NCI-H2196 treated with DMSO at 0.1 percent for 48 hours (cell line): ENCODE results near the gene MBNL1.

Source experiments
- DNase-seq: peaks from one replicate; lab custom pipeline; 2025; ENCODE audit not compliant: unreplicated experiment; lab: John Stamatoyannopoulos, UW

The MBNL1 gene

GRCh38 chr3:152271501-152272236, 2.9 kb downstream of the MBNL1 start:
- no peak for DNase-seq

GRCh38 chr3:152272771-152273242, 4.1 kb downstream of the MBNL1 start:
- DNase-seq = no peak

GRCh38 chr3:152276681-152277080, 8.0 kb downstream of the MBNL1 start:
- no peak for DNase-seq

- no peak for DNase-seq
These were observed 8.5 kb downstream of the MBNL1 start for GRCh38 chr3:152277198-152277597.

- DNase-seq = no peak
These were observed 10.2 kb downstream of the MBNL1 start for GRCh38 chr3:152278756-152279427.

GRCh38 chr3:152279479-152279878, 10.8 kb downstream of the MBNL1 start:
- no peak for DNase-seq

GRCh38 chr3:152280539-152280938, 11.8 kb downstream of the MBNL1 start:
- DNase-seq = no peak

- no peak for DNase-seq
These were observed 12.5 kb downstream of the MBNL1 start for GRCh38 chr3:152281133-152281713.

GRCh38 chr3:152282813-152283212, 14.1 kb downstream of the MBNL1 start:
- DNase-seq = no peak

GRCh38 chr3:152283492-152284381, 15.0 kb downstream of the MBNL1 start:
- DNase-seq = no peak

GRCh38 chr3:152284906-152285305, 16.2 kb downstream of the MBNL1 start:
- no peak for DNase-seq

GRCh38 chr3:152285509-152285908, 16.8 kb downstream of the MBNL1 start:
- DNase-seq = no peak

GRCh38 chr3:152287898-152288576, 19.3 kb downstream of the MBNL1 start:
- no peak for DNase-seq

GRCh38 chr3:152288681-152289080, 20.0 kb downstream of the MBNL1 start:
- DNase-seq = no peak

GRCh38 chr3:152289708-152290107, 21.0 kb downstream of the MBNL1 start:
- DNase-seq = no peak

GRCh38 chr3:152290374-152290773, 21.6 kb downstream of the MBNL1 start:
- no peak for DNase-seq

- DNase-seq = no peak
These were observed 22.5 kb downstream of the MBNL1 start for GRCh38 chr3:152291238-152291637.

- DNase-seq = no peak
These were observed 22.9 kb downstream of the MBNL1 start for GRCh38 chr3:152291649-152292066.

- no peak for DNase-seq
These were observed 23.6 kb downstream of the MBNL1 start for GRCh38 chr3:152292366-152292765.

GRCh38 chr3:152293347-152294006, 24.7 kb downstream of the MBNL1 start:
- no peak for DNase-seq
